NT2/D1 (cell line): Measurements from ENCODE around the gene HMX1.

Experiments
- DNase-seq: peaks from one replicate; pipeline ENCODE4 v3.0.0-alpha.2; 2011; ENCODE audit warnings: low read depth, low spot score
- H3K27me3 ChIP-seq: 2 replicates; pipeline ENCODE4 v1.6.0; 2011; ENCODE audit warnings: mild to moderate bottlenecking; ENCODE audit not compliant: insufficient read length, insufficient read depth
- H3K36me3 ChIP-seq: 2 replicates; pipeline ENCODE4 v1.6.1; 2011; ENCODE audit warnings: mild to moderate bottlenecking, low read length, mixed read lengths; ENCODE audit not compliant: insufficient read depth, insufficient read length
- H3K4me1 ChIP-seq: 2 replicates; pipeline ENCODE4 v1.5.1; 2011; ENCODE audit not compliant: insufficient read depth, insufficient read length
- H3K4me3 ChIP-seq: 2 replicates; pipeline ENCODE4 v1.5.1; 2011; ENCODE audit warnings: low read depth; ENCODE audit not compliant: insufficient read length
- H3K9ac ChIP-seq: 2 replicates; pipeline ENCODE4 v1.6.0; 2011; ENCODE audit warnings: low read depth; ENCODE audit not compliant: insufficient read length
- H3K9me3 ChIP-seq: 2 replicates; pipeline ENCODE4 v1.5.1; 2011; ENCODE audit warnings: mild to moderate bottlenecking, low read length; ENCODE audit not compliant: insufficient read depth
- SUZ12 ChIP-seq: IDR thresholded peaks from 2 replicates; pipeline ENCODE4 v1.6.1; 2011; ENCODE audit not compliant: insufficient read length, insufficient read depth; ENCODE audit errors: extremely low read depth
- YY1 ChIP-seq: IDR thresholded peaks from 2 replicates; pipeline ENCODE4 v1.6.1; 2011; ENCODE audit not compliant: insufficient read length, insufficient read depth
- ZNF274 ChIP-seq: IDR thresholded peaks from 2 replicates; pipeline ENCODE4 v1.6.1; 2011; ENCODE audit warnings: mild to moderate bottlenecking, low read depth, low read length

Gene HMX1

GRCh38 chr4:8886612-8887406, 15.2 kb upstream of the HMX1 start:
- Histone ChIP-seq H3K4me1 (peaks cover 15% of the 10 kb centered on the region), H3K36me3 (no peaks in the 10 kb centered on the region), H3K27me3 (peaks cover 67% of the 10 kb centered on the region), H3K4me3 (no peak overlapping the region), H3K9me3 (peaks cover 11% of the 10 kb centered on the region; the same call in 1 of the 2 replicates), H3K9ac (no peak overlapping the region)
- no peak for TF ChIP-seq YY1
- no peak for TF ChIP-seq SUZ12
- no peak for TF ChIP-seq ZNF274
- DNase-seq = no peak

- peaks cover 11% of the 10 kb centered on the region; the same call in 1 of the 2 replicates for H3K9me3 ChIP-seq
- H3K36me3 ChIP-seq = no peaks in the 10 kb centered on the region
- H3K4me1 ChIP-seq = peaks cover 16% of the 10 kb centered on the region
- no peak for TF ChIP-seq ZNF274
- TF ChIP-seq YY1 = no peak
- TF ChIP-seq SUZ12 = no peak
- no peak overlapping the region for H3K9ac ChIP-seq
- DNase-seq = no peak
- no peak overlapping the region for H3K4me3 ChIP-seq
- H3K27me3 ChIP-seq = peaks cover 44% of the 10 kb centered on the region
Observed at GRCh38 chr4:8882239-8882638, 10.6 kb upstream of the HMX1 start.

- Histone ChIP-seq H3K4me3 (no peak overlapping the region), H3K27me3 (peaks cover 47% of the 10 kb centered on the region), H3K36me3 (no peaks in the 10 kb centered on the region), H3K9me3 (no peaks in the 10 kb centered on the region), H3K4me1 (peaks cover 16% of the 10 kb centered on the region), H3K9ac (no peak overlapping the region)
- TF ChIP-seq YY1 = no peak
- TF ChIP-seq SUZ12 = no peak
- TF ChIP-seq ZNF274 = no peak
- DNase-seq = no peak
Observed at GRCh38 chr4:8880851-8881250, 9.2 kb upstream of the HMX1 start.

- no peak overlapping the region for H3K4me3 ChIP-seq
- no peak for TF ChIP-seq YY1
- TF ChIP-seq SUZ12 = no peak
- TF ChIP-seq ZNF274 = no peak
- H3K9ac ChIP-seq = no peak overlapping the region
- peaks cover 49% of the 10 kb centered on the region for H3K27me3 ChIP-seq
- peaks cover 16% of the 10 kb centered on the region for H3K4me1 ChIP-seq
- no peaks in the 10 kb centered on the region for H3K36me3 ChIP-seq
- no peak for DNase-seq
- H3K9me3 ChIP-seq = no peaks in the 10 kb centered on the region
Observed at GRCh38 chr4:8879574-8879973, 7.9 kb upstream of the HMX1 start.

- Histone ChIP-seq H3K9ac (no peak overlapping the region), H3K4me3 (no peak overlapping the region), H3K27me3 (peaks cover 49% of the 10 kb centered on the region), H3K36me3 (no peaks in the 10 kb centered on the region), H3K9me3 (no peaks in the 10 kb centered on the region), H3K4me1 (peaks cover 16% of the 10 kb centered on the region)
- no peak for TF ChIP-seq ZNF274
- no peak for DNase-seq
Observed at GRCh38 chr4:8878421-8878820, 6.8 kb upstream of the HMX1 start.

- H3K9ac ChIP-seq = no peak overlapping the region
- no peak overlapping the region for H3K4me3 ChIP-seq
- no peak for DNase-seq
- H3K36me3 ChIP-seq = no peaks in the 10 kb centered on the region
- peaks cover 56% of the 10 kb centered on the region for H3K27me3 ChIP-seq
- no peak for TF ChIP-seq SUZ12
- no peak for TF ChIP-seq ZNF274
- TF ChIP-seq YY1 = no peak
- peaks cover 15% of the 10 kb centered on the region for H3K4me1 ChIP-seq
- H3K9me3 ChIP-seq = no peaks in the 10 kb centered on the region
Observed at GRCh38 chr4:8877780-8878040, 6.1 kb upstream of the HMX1 start.

GRCh38 chr4:8876982-8877779, 5.5 kb upstream of the HMX1 start:
- Histone ChIP-seq H3K9me3 (no peaks in the 10 kb centered on the region), H3K9ac (no peak overlapping the region), H3K27me3 (peaks cover 61% of the 10 kb centered on the region), H3K4me1 (peaks cover 10% of the 10 kb centered on the region), H3K4me3 (no peak overlapping the region), H3K36me3 (no peaks in the 10 kb centered on the region)
- TF ChIP-seq YY1 (no peak), SUZ12 (no peak), ZNF274 (no peak)
- no peak for DNase-seq
